Right lobe of liver (tissue), 6 donors: ENCODE measurements around the gene BTBD2. TPM values are rescaled to one million over a fixed set of nuclear protein-coding genes. Genes with fewer than 3 reads are reported as not detected.

Experiments
- ATAC-seq, 4 donors: fragments of 200-7000 bp; cut with Tn5 transposase; one replicate each; pipeline ENCODE4 v1.9.1; 2020; ENCODE audit warnings: mild to moderate bottlenecking in 4 of 4, moderate library complexity in 4 of 4
- DNase-seq, 3 donors: peaks; one replicate each; pipeline ENCODE4 v3.0.0-alpha.2; 2020
- H3K27ac ChIP-seq, 3 donors: fragments of 200-600 bp; one replicate each; pipeline ENCODE4 v1.8.0; 2022
- H3K27me3 ChIP-seq, 2 donors: fragments of 200-600 bp; one replicate each; pipeline ENCODE4 v1.8.0; 2022
- H3K36me3 ChIP-seq, 4 donors: fragments of 200-600 bp; sonication (generic) in 1 of 4; one replicate each; pipeline versions ENCODE4 v1.5.1 to v1.8.0; 2017 to 2022; ENCODE audit warnings: control low read depth in 1 of 4
- H3K4me1 ChIP-seq, 4 donors: fragments of 200-600 bp; sonication (generic) in 1 of 4; one replicate each; pipeline versions ENCODE4 v1.5.1 to v1.8.0; 2017 to 2022; ENCODE audit warnings: control low read depth in 1 of 4
- H3K4me3 ChIP-seq, 3 donors: fragments of 200-600 bp; one replicate each; pipeline ENCODE4 v1.8.0; 2022
- H3K9me3 ChIP-seq, 4 donors: fragments of 200-600 bp; sonication (generic) in 1 of 4; one replicate each; pipeline versions ENCODE4 v1.5.1 to v1.8.0; 2017 to 2022; ENCODE audit warnings: control low read depth in 1 of 4
- CTCF ChIP-seq, 4 donors: fragments of 200-600 bp in 3 of 4; fragments of 450-650 bp in 1 of 4; IDR thresholded peaks; one replicate each; pipeline versions ENCODE4 v1.5.1 to v1.8.0; 2016 to 2022; ENCODE audit warnings: antibody characterized with exemption in 4 of 4, mild to moderate bottlenecking in 2 of 4
- POLR2A ChIP-seq: fragments of 450-650 bp; IDR thresholded peaks from one replicate; pipeline ENCODE4 v1.6.1; 2017; ENCODE audit warnings: antibody characterized with exemption, mild to moderate bottlenecking
- WGBS: methylation state at CpG from one replicate; pipeline ENCODE4 v1.1.6; 2018; ENCODE audit warnings: low coverage, low lambda C conversion rate; ENCODE audit not compliant: insufficient coverage; ENCODE audit errors: missing lambda C conversion rate; 5-methylcytosine and 5-hydroxymethylcytosine counted together
- intact Hi-C, 2 donors: fragments of 100-400 bp; cut with DNase I; formaldehyde crosslinking; loops; one replicate each; pipeline versions ENCODE4 v1.11.2 to v1.14.1; 2022
- total RNA-seq, 6 experiments: library from RNA; depleted of rRNA in 2 of 6; stranded (reverse); fragments of >200 nt in 2 of 6; fragmentation: NEBNext Ultra II Directional in 3 of 6; extraction: Animal tissue kit (Norgen Biotek cat#: 25700) in 3 of 6; gene quantifications; one replicate each; pipeline versions ENCODE4 v1.1.0 to v1.2.4, GENCODE V29; 2016 to 2023
- donor health status: DM: no; HTN: yes; CAD: no.
- donor health status: DM: no; HTN: no; CAD: no.
- donor health status: DM: no; HTN: no; CAD: no.
- donor health status: DM: no; HTN: yes; CAD: no.
- donor health status: DM: no; HTN: yes; CAD: no.

The BTBD2 gene
- total RNA-seq, 6 experiments from 2014 or later = 22.2 to 42.6 (median 29.2) TPM

GRCh38 chr19:1985588-1986356 lies 29.7 kb downstream of the BTBD2 start:
- WGBS = 84% methylated on average over 9 of the region's 44 CpGs
- no peak overlapping the region for H3K27ac ChIP-seq
- H3K4me3 ChIP-seq = no peak overlapping the region
- TF ChIP-seq POLR2A (no peak), CTCF (IDR thresholded peaks at IDR 0.05) (no peak)
- no peaks in the 10 kb centered on the region for H3K27me3 ChIP-seq
- no peaks in the 10 kb centered on the region for H3K4me1 ChIP-seq
- H3K36me3 ChIP-seq = peaks cover 0 to 50% (median 21%) of the 10 kb centered on the region in 4 donors
- intact Hi-C loops = no loop called here
- ATAC-seq (peak in 1 of 4 donors; percentile 7), DNase-seq (peak in 1 of 3 donors; percentile 47)
- H3K9me3 ChIP-seq = no peaks in the 10 kb centered on the region

- TF ChIP-seq POLR2A (no peak), CTCF (IDR thresholded peaks at IDR 0.05) (no peak)
- no peak for DNase-seq
- 99% methylated on average over 7 of the region's 10 CpGs for WGBS
- H3K4me3 ChIP-seq = no peak overlapping the region
- intact Hi-C loops = no loop called here
- H3K9me3 ChIP-seq = no peaks in the 10 kb centered on the region
- H3K27me3 ChIP-seq = no peaks in the 10 kb centered on the region
- peaks cover 0 to 50% (median 17%) of the 10 kb centered on the region in 4 donors for H3K36me3 ChIP-seq
- no peaks in the 10 kb centered on the region for H3K4me1 ChIP-seq
- no peak overlapping the region for H3K27ac ChIP-seq
- ATAC-seq = no peak
These were observed 31.2 kb downstream of the BTBD2 start for GRCh38 chr19:1984357-1984756.

GRCh38 chr19:1981253-1981652 lies 34.3 kb downstream of the BTBD2 start:
- ATAC-seq (no peak), DNase-seq (no peak)
- Histone ChIP-seq H3K36me3 (peaks cover 0 to 42% (median 11%) of the 10 kb centered on the region in 4 donors), H3K27me3 (no peaks in the 10 kb centered on the region), H3K27ac (no peak overlapping the region), H3K4me1 (no peaks in the 10 kb centered on the region), H3K4me3 (no peak overlapping the region), H3K9me3 (no peaks in the 10 kb centered on the region)
- WGBS = 95% methylated on average over 9 of the region's 20 CpGs
- TF ChIP-seq POLR2A = no peak
- no peak for TF ChIP-seq CTCF (IDR thresholded peaks at IDR 0.05)
- intact Hi-C loops = no loop called here

GRCh38 chr19:1980809-1981181 lies 34.7 kb downstream of the BTBD2 start:
- H3K4me1 ChIP-seq = no peaks in the 10 kb centered on the region
- intact Hi-C loops = no loop called here
- no peaks in the 10 kb centered on the region for H3K9me3 ChIP-seq
- H3K27me3 ChIP-seq = no peaks in the 10 kb centered on the region
- no peak for TF ChIP-seq CTCF (IDR thresholded peaks at IDR 0.05)
- no peak for TF ChIP-seq POLR2A
- no peak overlapping the region for H3K27ac ChIP-seq
- peaks cover 0 to 38% (median 9%) of the 10 kb centered on the region in 4 donors for H3K36me3 ChIP-seq
- H3K4me3 ChIP-seq = no peak overlapping the region
- WGBS = 100% methylated on average over 4 of the region's 31 CpGs
- peak in 1 of 3 donors; percentile 53 for DNase-seq
- ATAC-seq = no peak
